ENCODE results near the gene KIF9.

Gene KIF9

DNA sequence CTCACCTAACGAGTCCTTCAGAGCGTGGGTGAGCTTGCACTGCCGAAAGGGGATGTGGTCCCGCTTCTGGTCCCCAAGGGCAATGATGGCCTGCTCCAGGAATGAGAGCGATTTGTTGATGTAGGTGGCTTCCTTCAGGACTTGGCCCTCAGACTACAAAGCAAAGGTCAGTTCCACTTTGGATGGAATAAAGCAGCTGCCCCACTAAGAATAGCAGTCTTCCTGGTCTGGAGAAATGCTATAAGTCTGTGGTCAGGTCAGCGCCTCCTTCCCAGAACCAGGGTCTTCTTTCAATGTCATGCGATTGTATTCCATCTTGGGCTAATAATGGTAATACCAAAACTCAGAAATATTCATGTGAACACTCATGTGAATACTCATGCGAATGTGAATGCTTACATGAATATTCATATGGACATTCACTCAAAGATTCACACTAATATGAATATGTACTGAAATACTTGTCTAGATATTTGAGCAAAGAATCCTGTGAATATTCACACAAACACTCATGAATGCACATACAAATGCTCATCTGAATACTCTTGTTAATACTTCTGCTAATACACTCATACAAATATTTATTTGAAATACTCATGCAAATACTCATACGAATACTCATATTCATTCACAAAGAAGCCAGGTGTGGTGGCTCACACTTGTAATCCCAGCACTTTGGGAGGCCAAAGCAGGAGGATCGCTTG is 16.7 kb downstream of the KIF9 start (continued):
- TF ChIP-seq, protein P1, sequence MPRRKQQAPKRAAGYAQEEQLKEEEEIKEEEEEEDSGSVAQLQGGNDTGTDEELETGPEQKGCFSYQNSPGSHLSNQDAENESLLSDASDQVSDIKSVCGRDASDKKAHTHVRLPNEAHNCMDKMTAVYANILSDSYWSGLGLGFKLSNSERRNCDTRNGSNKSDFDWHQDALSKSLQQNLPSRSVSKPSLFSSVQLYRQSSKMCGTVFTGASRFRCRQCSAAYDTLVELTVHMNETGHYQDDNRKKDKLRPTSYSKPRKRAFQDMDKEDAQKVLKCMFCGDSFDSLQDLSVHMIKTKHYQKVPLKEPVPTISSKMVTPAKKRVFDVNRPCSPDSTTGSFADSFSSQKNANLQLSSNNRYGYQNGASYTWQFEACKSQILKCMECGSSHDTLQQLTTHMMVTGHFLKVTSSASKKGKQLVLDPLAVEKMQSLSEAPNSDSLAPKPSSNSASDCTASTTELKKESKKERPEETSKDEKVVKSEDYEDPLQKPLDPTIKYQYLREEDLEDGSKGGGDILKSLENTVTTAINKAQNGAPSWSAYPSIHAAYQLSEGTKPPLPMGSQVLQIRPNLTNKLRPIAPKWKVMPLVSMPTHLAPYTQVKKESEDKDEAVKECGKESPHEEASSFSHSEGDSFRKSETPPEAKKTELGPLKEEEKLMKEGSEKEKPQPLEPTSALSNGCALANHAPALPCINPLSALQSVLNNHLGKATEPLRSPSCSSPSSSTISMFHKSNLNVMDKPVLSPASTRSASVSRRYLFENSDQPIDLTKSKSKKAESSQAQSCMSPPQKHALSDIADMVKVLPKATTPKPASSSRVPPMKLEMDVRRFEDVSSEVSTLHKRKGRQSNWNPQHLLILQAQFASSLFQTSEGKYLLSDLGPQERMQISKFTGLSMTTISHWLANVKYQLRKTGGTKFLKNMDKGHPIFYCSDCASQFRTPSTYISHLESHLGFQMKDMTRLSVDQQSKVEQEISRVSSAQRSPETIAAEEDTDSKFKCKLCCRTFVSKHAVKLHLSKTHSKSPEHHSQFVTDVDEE (CRISPR knock-in tag; IDR thresholded peaks at IDR 0.05), result no peak

DNA sequence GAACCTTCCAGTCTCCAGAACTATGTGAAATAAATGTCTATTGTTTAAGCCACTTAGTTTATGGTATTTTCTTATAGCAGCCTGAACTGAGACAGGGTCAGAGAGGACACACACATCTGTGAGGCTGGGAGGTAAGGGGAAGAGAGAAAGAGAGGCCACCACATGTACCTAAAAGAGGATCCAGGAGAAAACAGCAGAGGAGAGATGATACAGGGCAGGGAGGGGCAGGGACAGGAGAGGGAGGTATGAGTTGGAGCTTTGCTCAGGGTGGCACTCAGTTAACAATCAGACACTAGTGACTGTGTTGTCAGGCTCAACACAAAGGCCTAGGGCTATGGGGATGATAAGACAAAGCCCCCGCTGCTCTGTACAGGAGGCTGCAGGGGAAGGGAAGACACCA is 17.6 kb downstream of the KIF9 start:
- ATAC-seq, result no peak
- no peak for TF ChIP-seq ZNF565 (CRISPR knock-in tag; conservative IDR thresholded peaks at IDR 0.05; ENCODE audit: low read depth)
- no peak for TF ChIP-seq ZNF70 (CRISPR knock-in tag; IDR thresholded peaks at IDR 0.05)
- no peak for TF ChIP-seq CSDC2 (CRISPR knock-in tag; IDR thresholded peaks at IDR 0.05)
- TF ChIP-seq PATZ1 (CRISPR knock-in tag; IDR thresholded peaks at IDR 0.05; ENCODE audit: borderline replicate concordance), result no peak

DNA sequence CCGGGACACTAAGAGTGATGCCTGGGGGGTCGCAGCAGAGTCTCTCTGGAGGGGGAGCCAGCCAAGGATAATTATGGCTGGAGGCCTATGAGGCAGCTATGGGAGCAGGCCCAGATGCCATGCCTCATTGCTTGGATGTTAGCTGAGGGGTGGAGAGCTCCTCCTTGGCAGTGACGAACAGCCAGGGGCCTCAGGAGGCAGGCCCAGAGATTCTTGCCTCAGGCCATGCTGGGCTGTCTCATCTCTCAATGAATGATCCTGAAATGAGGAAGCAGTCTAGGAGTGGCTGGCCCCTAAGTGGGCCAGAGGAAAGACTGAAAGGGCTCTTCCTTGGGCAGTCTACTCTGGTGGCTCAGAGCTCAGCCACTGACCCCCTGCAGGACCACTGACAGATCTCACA is 21.3 kb downstream of the KIF9 start:
- ATAC-seq, result no peak
- TF ChIP-seq, protein P2, sequence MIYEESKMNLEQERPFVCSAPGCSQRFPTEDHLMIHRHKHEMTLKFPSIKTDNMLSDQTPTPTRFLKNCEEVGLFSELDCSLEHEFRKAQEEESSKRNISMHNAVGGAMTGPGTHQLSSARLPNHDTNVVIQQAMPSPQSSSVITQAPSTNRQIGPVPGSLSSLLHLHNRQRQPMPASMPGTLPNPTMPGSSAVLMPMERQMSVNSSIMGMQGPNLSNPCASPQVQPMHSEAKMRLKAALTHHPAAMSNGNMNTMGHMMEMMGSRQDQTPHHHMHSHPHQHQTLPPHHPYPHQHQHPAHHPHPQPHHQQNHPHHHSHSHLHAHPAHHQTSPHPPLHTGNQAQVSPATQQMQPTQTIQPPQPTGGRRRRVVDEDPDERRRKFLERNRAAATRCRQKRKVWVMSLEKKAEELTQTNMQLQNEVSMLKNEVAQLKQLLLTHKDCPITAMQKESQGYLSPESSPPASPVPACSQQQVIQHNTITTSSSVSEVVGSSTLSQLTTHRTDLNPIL (CRISPR knock-in tag; IDR thresholded peaks at IDR 0.05; ENCODE audit: low read depth), result no peak

- TF ChIP-seq, protein P1 (CRISPR knock-in tag; IDR thresholded peaks at IDR 0.05), result no peak
- no peak for TF ChIP-seq OSR1 (CRISPR knock-in tag; IDR thresholded peaks at IDR 0.05)
- TF ChIP-seq ZNF8 (CRISPR knock-in tag; IDR thresholded peaks at IDR 0.05), result no peak
- no peak for TF ChIP-seq PATZ1 (CRISPR knock-in tag; IDR thresholded peaks at IDR 0.05; ENCODE audit: borderline replicate concordance)
- no peak for TF ChIP-seq ARNTL (CRISPR knock-in tag; IDR thresholded peaks at IDR 0.05; ENCODE audit: borderline replicate concordance, low read depth)
- no peak for TF ChIP-seq ZNF70 (CRISPR knock-in tag; IDR thresholded peaks at IDR 0.05)
- no peak for TF ChIP-seq ZC3H10 (CRISPR knock-in tag; IDR thresholded peaks at IDR 0.05)
- TF ChIP-seq TCF4 (CRISPR knock-in tag; IDR thresholded peaks at IDR 0.05; ENCODE audit: borderline replicate concordance), result no peak
- TF ChIP-seq ZFP30 (CRISPR knock-in tag; IDR thresholded peaks at IDR 0.05), result no peak
- TF ChIP-seq ISL1 (CRISPR knock-in tag; IDR thresholded peaks at IDR 0.05), result no peak
- TF ChIP-seq TOX (CRISPR knock-in tag; IDR thresholded peaks at IDR 0.05; ENCODE audit: borderline replicate concordance), result no peak
- no peak for TF ChIP-seq SNAI2 (CRISPR knock-in tag; IDR thresholded peaks at IDR 0.05)
- TF ChIP-seq ESRRG (CRISPR knock-in tag; IDR thresholded peaks at IDR 0.05), result no peak
- TF ChIP-seq CSDC2 (CRISPR knock-in tag; IDR thresholded peaks at IDR 0.05), result no peak
- TF ChIP-seq CSRNP3 (CRISPR knock-in tag; IDR thresholded peaks at IDR 0.05), result no peak
- TF ChIP-seq BACH2 (CRISPR knock-in tag; IDR thresholded peaks at IDR 0.05; ENCODE audit: borderline replicate concordance), result no peak
- no peak for TF ChIP-seq ZFP3 (CRISPR knock-in tag; IDR thresholded peaks at IDR 0.05)
- TF ChIP-seq, protein P3, sequence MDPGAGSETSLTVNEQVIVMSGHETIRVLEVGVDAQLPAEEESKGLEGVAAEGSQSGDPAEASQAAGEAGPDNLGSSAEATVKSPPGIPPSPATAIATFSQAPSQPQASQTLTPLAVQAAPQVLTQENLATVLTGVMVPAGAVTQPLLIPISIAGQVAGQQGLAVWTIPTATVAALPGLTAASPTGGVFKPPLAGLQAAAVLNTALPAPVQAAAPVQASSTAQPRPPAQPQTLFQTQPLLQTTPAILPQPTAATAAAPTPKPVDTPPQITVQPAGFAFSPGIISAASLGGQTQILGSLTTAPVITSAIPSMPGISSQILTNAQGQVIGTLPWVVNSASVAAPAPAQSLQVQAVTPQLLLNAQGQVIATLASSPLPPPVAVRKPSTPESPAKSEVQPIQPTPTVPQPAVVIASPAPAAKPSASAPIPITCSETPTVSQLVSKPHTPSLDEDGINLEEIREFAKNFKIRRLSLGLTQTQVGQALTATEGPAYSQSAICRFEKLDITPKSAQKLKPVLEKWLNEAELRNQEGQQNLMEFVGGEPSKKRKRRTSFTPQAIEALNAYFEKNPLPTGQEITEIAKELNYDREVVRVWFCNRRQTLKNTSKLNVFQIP (CRISPR knock-in tag; IDR thresholded peaks at IDR 0.05; ENCODE audit: borderline replicate concordance, low read depth), result no peak
- ATAC-seq, result no peak
Measured at GRCh38 chr3:47260605-47261004, 22.0 kb downstream of the KIF9 start.
